Right lobe of liver (tissue), 6 donors: ENCODE measurements around the gene RNF152. TPM values are rescaled to one million over a fixed set of nuclear protein-coding genes. Genes with fewer than 3 reads are reported as not detected.

Experiments
- ATAC-seq, 4 donors: fragments of 200-7000 bp; cut with Tn5 transposase; one replicate each; pipeline ENCODE4 v1.9.1; 2020; ENCODE audit warnings: mild to moderate bottlenecking in 4 of 4, moderate library complexity in 4 of 4
- DNase-seq, 3 donors: peaks; one replicate each; pipeline ENCODE4 v3.0.0-alpha.2; 2020
- H3K27ac ChIP-seq, 3 donors: fragments of 200-600 bp; one replicate each; pipeline ENCODE4 v1.8.0; 2022
- H3K27me3 ChIP-seq, 2 donors: fragments of 200-600 bp; one replicate each; pipeline ENCODE4 v1.8.0; 2022
- H3K36me3 ChIP-seq, 4 donors: fragments of 200-600 bp; sonication (generic) in 1 of 4; one replicate each; pipeline versions ENCODE4 v1.5.1 to v1.8.0; 2017 to 2022; ENCODE audit warnings: control low read depth in 1 of 4
- H3K4me1 ChIP-seq, 4 donors: fragments of 200-600 bp; sonication (generic) in 1 of 4; one replicate each; pipeline versions ENCODE4 v1.5.1 to v1.8.0; 2017 to 2022; ENCODE audit warnings: control low read depth in 1 of 4
- H3K4me3 ChIP-seq, 3 donors: fragments of 200-600 bp; one replicate each; pipeline ENCODE4 v1.8.0; 2022
- H3K9me3 ChIP-seq, 4 donors: fragments of 200-600 bp; sonication (generic) in 1 of 4; one replicate each; pipeline versions ENCODE4 v1.5.1 to v1.8.0; 2017 to 2022; ENCODE audit warnings: control low read depth in 1 of 4
- POLR2A ChIP-seq: fragments of 450-650 bp; IDR thresholded peaks from one replicate; pipeline ENCODE4 v1.6.1; 2017; ENCODE audit warnings: antibody characterized with exemption, mild to moderate bottlenecking
- WGBS: methylation state at CpG from one replicate; pipeline ENCODE4 v1.1.6; 2018; ENCODE audit warnings: low coverage, low lambda C conversion rate; ENCODE audit not compliant: insufficient coverage; ENCODE audit errors: missing lambda C conversion rate; 5-methylcytosine and 5-hydroxymethylcytosine counted together
- intact Hi-C, 2 donors: fragments of 100-400 bp; cut with DNase I; formaldehyde crosslinking; loops; one replicate each; pipeline versions ENCODE4 v1.11.2 to v1.14.1; 2022
- total RNA-seq, 6 experiments: library from RNA; depleted of rRNA in 2 of 6; stranded (reverse); fragments of >200 nt in 2 of 6; fragmentation: NEBNext Ultra II Directional in 3 of 6; extraction: Animal tissue kit (Norgen Biotek cat#: 25700) in 3 of 6; gene quantifications; one replicate each; pipeline versions ENCODE4 v1.1.0 to v1.2.4, GENCODE V29; 2016 to 2023
- TF ChIP-seq, protein P1 (sequence below), 4 donors: fragments of 200-600 bp in 3 of 4; fragments of 450-650 bp in 1 of 4; IDR thresholded peaks; one replicate each; pipeline versions ENCODE4 v1.5.1 to v1.8.0; 2016 to 2022; ENCODE audit warnings: antibody characterized with exemption in 4 of 4, mild to moderate bottlenecking in 2 of 4
- donor health status: DM: no; HTN: yes; CAD: no.
- donor health status: DM: no; HTN: no; CAD: no.
- donor health status: DM: no; HTN: no; CAD: no.
- donor health status: DM: no; HTN: yes; CAD: no.
- donor health status: DM: no; HTN: yes; CAD: no.

The RNF152 gene
- total RNA-seq, 6 experiments from 2014 or later = 19.5 to 101 (median 54.1) TPM

DNA sequence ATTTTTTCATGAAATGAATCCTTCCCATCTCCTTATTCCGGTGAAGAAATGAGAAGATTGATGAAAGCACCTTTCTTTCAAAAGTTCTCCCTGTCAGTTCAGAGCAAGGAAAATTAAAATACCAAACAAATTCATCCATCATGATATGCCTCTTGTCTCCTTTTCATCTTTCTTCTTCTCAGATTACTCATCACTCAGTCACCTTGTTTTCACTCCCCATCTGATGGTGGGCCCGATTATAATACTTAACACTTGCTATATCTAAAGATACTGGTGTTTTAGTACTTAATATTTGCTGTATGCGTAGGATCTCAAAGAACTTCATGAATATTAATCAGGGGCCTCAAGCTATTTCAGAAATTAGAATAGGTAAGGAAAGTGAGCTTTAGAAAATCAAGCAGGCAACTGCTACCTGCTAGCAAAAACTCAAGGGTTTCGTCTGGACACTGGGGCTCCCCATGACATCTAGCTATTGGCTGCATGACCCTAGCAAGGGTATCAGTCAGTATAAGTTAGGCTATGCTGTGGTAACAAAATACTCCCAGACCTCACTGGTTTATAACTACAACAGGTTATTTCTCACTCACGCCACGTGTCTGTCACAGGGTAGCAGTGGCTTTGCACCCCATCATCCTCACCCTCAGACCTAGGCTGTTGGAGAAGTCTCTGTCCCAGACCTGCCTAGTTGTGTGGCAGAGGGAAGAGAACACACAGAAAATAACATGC, 39.0 kb upstream of the RNF152 start:
- no peaks in the 10 kb centered on the region for H3K36me3 ChIP-seq
- no peaks in the 10 kb centered on the region for H3K27me3 ChIP-seq
- no peaks in the 10 kb centered on the region for H3K4me1 ChIP-seq
- no peak overlapping the region for H3K4me3 ChIP-seq
- intact Hi-C loops = no loop called here
- no peak for TF ChIP-seq POLR2A
- TF ChIP-seq, protein P1, sequence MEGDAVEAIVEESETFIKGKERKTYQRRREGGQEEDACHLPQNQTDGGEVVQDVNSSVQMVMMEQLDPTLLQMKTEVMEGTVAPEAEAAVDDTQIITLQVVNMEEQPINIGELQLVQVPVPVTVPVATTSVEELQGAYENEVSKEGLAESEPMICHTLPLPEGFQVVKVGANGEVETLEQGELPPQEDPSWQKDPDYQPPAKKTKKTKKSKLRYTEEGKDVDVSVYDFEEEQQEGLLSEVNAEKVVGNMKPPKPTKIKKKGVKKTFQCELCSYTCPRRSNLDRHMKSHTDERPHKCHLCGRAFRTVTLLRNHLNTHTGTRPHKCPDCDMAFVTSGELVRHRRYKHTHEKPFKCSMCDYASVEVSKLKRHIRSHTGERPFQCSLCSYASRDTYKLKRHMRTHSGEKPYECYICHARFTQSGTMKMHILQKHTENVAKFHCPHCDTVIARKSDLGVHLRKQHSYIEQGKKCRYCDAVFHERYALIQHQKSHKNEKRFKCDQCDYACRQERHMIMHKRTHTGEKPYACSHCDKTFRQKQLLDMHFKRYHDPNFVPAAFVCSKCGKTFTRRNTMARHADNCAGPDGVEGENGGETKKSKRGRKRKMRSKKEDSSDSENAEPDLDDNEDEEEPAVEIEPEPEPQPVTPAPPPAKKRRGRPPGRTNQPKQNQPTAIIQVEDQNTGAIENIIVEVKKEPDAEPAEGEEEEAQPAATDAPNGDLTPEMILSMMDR (IDR thresholded peaks at IDR 0.05) = no peak
- WGBS = 71% methylated on average over 5 of the region's 6 CpGs
- ATAC-seq = no peak
- H3K9me3 ChIP-seq = no peaks in the 10 kb centered on the region
- no peak overlapping the region for H3K27ac ChIP-seq
- DNase-seq = no peak

DNA sequence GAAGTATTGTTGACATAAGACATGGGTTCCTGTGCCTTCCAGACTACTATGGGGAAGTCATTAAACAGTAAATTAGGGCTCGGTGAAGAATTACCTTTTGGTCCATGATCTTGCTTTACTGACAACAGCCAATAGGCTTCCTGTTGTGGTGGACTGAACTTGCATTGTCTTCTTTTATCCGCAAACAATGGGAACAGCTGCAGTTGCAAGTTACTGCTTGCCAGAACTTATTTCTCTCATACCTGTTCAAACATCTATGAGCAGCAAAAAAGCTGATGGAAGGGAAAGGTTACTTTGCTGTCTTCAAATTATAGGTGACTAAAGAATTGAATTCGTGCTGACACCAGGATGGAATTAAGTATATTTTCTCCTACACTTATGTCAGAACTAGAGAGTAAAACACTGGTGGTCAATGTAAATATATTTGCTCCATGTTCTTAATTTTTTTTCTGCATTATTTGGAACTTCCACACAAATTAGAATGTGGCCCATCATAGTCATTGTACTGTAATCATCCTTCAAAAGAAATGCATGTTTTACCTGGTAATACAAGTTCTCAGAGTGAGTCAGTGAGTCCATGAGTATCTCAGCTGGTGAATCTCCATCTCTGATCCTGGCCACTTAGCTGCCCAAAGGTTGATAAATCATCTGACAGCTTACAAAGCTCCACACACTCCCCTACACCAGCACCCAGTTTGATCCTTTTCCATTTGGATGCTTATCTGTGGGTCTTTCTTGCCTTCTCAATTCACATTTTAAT, 37.3 kb upstream of the RNF152 start:
- TF ChIP-seq, protein P1 (IDR thresholded peaks at IDR 0.05) = no peak
- TF ChIP-seq POLR2A = no peak
- Histone ChIP-seq H3K4me3 (no peak overlapping the region), H3K4me1 (no peaks in the 10 kb centered on the region), H3K9me3 (no peaks in the 10 kb centered on the region), H3K27ac (no peak overlapping the region), H3K36me3 (no peaks in the 10 kb centered on the region), H3K27me3 (no peaks in the 10 kb centered on the region)
- WGBS = 60% methylated on average over 3 of the region's 3 CpGs
- intact Hi-C loops = no loop called here
- ATAC-seq (no peak), DNase-seq (no peak)

DNA sequence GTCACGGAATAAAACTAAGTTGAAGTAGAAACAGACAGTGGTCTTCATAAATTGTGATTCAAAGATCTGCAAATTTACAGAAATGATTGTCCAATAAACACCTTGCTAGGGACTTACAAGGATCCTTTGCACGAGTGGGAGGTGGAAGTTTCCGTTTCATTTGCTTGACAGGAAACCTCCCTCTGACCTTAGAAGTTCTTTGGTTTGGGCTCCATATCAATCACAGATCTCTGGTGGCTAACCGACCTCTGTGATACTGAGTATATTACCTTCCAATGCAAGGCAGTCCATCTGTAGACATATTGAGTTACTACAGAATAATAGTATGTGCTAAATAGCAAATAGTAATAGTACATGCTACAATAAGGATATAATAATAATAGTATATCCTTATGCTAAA, 33.7 kb upstream of the RNF152 start:
- intact Hi-C loops = no loop called here
- no peak for ATAC-seq
- WGBS = 67% methylated on average over 4 of the region's 4 CpGs

DNA sequence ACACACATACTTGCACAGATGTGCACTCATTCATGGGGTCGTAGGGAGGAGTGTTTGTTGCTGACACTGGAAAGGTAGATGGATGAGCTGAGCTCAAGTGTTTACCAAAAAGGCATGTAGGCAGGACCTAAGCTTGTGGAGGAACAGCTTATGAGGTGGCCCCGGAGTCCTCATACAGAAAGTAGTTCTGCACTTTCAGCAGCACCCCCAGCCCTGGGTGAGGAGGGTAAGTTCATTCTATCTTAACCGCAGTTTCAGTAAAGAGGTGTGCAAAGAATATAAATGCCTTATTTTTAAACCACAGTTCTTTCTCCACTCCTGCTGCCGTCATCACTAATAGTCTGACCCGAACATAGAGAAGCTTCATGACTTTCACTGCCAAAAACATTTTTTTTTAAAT, 31.7 kb upstream of the RNF152 start:
- Histone ChIP-seq H3K4me1 (no peaks in the 10 kb centered on the region), H3K9me3 (no peaks in the 10 kb centered on the region), H3K27ac (no peak overlapping the region), H3K4me3 (no peak overlapping the region), H3K27me3 (no peaks in the 10 kb centered on the region), H3K36me3 (no peaks in the 10 kb centered on the region)
- ATAC-seq = no peak
- TF ChIP-seq, protein P1 (IDR thresholded peaks at IDR 0.05) = no peak
- no peak for TF ChIP-seq POLR2A
- intact Hi-C loops = no loop called here
- 44% methylated on average over 4 of the region's 5 CpGs for WGBS
- no peak for DNase-seq

More for the DNA sequence above, 33.7 kb upstream of the RNF152 start:
- Histone ChIP-seq H3K4me1 (no peaks in the 10 kb centered on the region), H3K9me3 (no peaks in the 10 kb centered on the region), H3K27me3 (no peaks in the 10 kb centered on the region), H3K27ac (no peak overlapping the region), H3K36me3 (no peaks in the 10 kb centered on the region), H3K4me3 (no peak overlapping the region)
- TF ChIP-seq POLR2A = no peak
- no peak for DNase-seq

DNA sequence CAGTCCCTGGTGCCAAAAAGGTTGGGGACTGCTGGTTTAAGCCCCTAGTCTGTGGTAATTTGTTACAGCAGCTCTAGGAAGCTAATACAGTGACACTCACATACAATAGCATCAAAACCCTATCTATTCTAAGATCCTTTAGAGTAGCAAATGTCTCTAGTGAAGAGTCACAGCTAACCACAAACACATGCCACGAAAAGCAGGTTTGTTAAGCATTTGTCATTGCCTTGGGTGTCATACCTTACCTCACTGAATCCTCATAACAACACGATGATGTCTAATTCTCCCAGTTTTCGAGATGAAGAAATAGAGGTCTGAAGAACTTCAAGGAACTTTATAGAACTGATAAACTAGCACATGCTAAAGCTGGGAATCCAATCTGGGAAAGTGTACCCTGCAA, 29.6 kb upstream of the RNF152 start:
- intact Hi-C loops = no loop called here
- DNase-seq = no peak
- ATAC-seq = no peak

More for the DNA sequence above, 29.6 kb upstream of the RNF152 start:
- no peaks in the 10 kb centered on the region for H3K27me3 ChIP-seq
- no peaks in the 10 kb centered on the region for H3K36me3 ChIP-seq
- TF ChIP-seq POLR2A = no peak
- TF ChIP-seq, protein P1 (IDR thresholded peaks at IDR 0.05) = no peak
- no peaks in the 10 kb centered on the region for H3K9me3 ChIP-seq
- no peak overlapping the region for H3K4me3 ChIP-seq
- no peak overlapping the region for H3K27ac ChIP-seq
- 89% methylated on average over 3 of the region's 3 CpGs for WGBS
- H3K4me1 ChIP-seq = no peaks in the 10 kb centered on the region
